Smooth muscle cell (in vitro differentiated cells): ENCODE data around the gene DIABLO. TPM values are rescaled to one million over a fixed set of nuclear protein-coding genes. Genes with fewer than 3 reads are reported as not detected.

Experiments
- DNase-seq: peaks from one replicate; lab custom pipeline; 2025; ENCODE audit not compliant: unreplicated experiment; lab: John Stamatoyannopoulos, UW
- H2AFZ ChIP-seq: fragments of 200-600 bp; sonication (generic); 2 replicates; pipeline ENCODE4 v1.6.0; 2016; ENCODE audit warnings: antibody characterized with exemption, low read depth, mild to moderate bottlenecking
- H3F3A ChIP-seq: fragments of 200-600 bp; sonication (generic); 2 replicates; pipeline ENCODE4 v1.6.0; 2017; ENCODE audit warnings: antibody characterized with exemption, low read depth
- H3K27ac ChIP-seq: fragments of 200-600 bp; sonication (generic); 2 replicates; pipeline ENCODE4 v1.5.1; 2016; ENCODE audit warnings: low read depth, mild to moderate bottlenecking
- H3K27me3 ChIP-seq: fragments of 200-600 bp; sonication (generic); 2 replicates; pipeline ENCODE4 v1.6.1; 2016; ENCODE audit warnings: low read depth, mild to moderate bottlenecking
- H3K36me3 ChIP-seq: fragments of 200-600 bp; sonication (generic); 2 replicates; pipeline ENCODE4 v1.5.1; 2016; ENCODE audit warnings: low read depth
- H3K4me1 ChIP-seq: fragments of 200-600 bp; sonication (generic); 2 replicates; pipeline ENCODE4 v1.5.1; 2016; ENCODE audit warnings: low read depth
- H3K4me2 ChIP-seq: fragments of 200-600 bp; sonication (generic); 2 replicates; pipeline ENCODE4 v1.6.0; 2016; ENCODE audit warnings: mild to moderate bottlenecking
- H3K4me3 ChIP-seq: fragments of 200-600 bp; sonication (generic); 2 replicates; pipeline ENCODE4 v1.5.1; 2016; ENCODE audit warnings: mild to moderate bottlenecking
- H3K79me2 ChIP-seq: fragments of 200-600 bp; sonication (generic); 2 replicates; pipeline ENCODE4 v1.6.0; 2016; ENCODE audit warnings: low read depth, mild to moderate bottlenecking
- H3K9ac ChIP-seq: fragments of 200-600 bp; sonication (generic); 2 replicates; pipeline ENCODE4 v1.6.0; 2016; ENCODE audit warnings: low read depth
- H3K9me3 ChIP-seq: fragments of 200-600 bp; sonication (generic); replicated peaks from 2 replicates; pipeline ENCODE4 v1.5.1; 2016; ENCODE audit warnings: low read depth
- H4K20me1 ChIP-seq: fragments of 200-600 bp; sonication (generic); 2 replicates; pipeline ENCODE4 v1.6.0; 2016; ENCODE audit warnings: low read depth
- WGBS: methylation state at CpG from one replicate; pipeline ENCODE4 v1.1.7; 2016; ENCODE audit warnings: low lambda C conversion rate; 5-methylcytosine and 5-hydroxymethylcytosine counted together
- polyA plus RNA-seq: library from polyadenylated mRNA; unstranded; fragments of >200 nt; fragmentation: Nextera tagmentation; extraction: Ambion mirVana; gene quantifications from 2 replicates; pipeline ENCODE4 v1.2.1, GENCODE V29; 2016
- total RNA-seq: library from RNA; depleted of rRNA; stranded (reverse); fragments of >200 nt; gene quantifications from 2 replicates; pipeline ENCODE4 v1.2.3, GENCODE V29; 2014
- TF ChIP-seq, protein P1 (sequence below): fragments of 200-600 bp; sonication (generic); IDR thresholded peaks from 2 replicates; pipeline ENCODE4 v1.5.1; 2017; ENCODE audit warnings: borderline replicate concordance, mild to moderate bottlenecking, antibody characterized with exemption; ENCODE audit not compliant: insufficient read depth, poor library complexity, severe bottlenecking

DIABLO gene
- total and polyA plus RNA-seq, 2 experiments from 2014 or later, result 68.8 to 76.2 TPM

GRCh38 chr12:122201381-122201780, 24.5 kb downstream of the DIABLO start:
- H3K9me3 ChIP-seq, result no peaks in the 10 kb centered on the region
- no peak overlapping the region for H3K4me2 ChIP-seq
- peaks cover 1% of the 10 kb centered on the region for H4K20me1 ChIP-seq
- H3K79me2 ChIP-seq, result no peaks in the 10 kb centered on the region
- TF ChIP-seq, protein P1, sequence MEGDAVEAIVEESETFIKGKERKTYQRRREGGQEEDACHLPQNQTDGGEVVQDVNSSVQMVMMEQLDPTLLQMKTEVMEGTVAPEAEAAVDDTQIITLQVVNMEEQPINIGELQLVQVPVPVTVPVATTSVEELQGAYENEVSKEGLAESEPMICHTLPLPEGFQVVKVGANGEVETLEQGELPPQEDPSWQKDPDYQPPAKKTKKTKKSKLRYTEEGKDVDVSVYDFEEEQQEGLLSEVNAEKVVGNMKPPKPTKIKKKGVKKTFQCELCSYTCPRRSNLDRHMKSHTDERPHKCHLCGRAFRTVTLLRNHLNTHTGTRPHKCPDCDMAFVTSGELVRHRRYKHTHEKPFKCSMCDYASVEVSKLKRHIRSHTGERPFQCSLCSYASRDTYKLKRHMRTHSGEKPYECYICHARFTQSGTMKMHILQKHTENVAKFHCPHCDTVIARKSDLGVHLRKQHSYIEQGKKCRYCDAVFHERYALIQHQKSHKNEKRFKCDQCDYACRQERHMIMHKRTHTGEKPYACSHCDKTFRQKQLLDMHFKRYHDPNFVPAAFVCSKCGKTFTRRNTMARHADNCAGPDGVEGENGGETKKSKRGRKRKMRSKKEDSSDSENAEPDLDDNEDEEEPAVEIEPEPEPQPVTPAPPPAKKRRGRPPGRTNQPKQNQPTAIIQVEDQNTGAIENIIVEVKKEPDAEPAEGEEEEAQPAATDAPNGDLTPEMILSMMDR, result no peak
- peaks cover 40% of the 10 kb centered on the region for H3K27me3 ChIP-seq
- no peak overlapping the region for H3K27ac ChIP-seq
- no peak overlapping the region for H2AFZ ChIP-seq
- no peak overlapping the region for H3K9ac ChIP-seq
- no peaks in the 10 kb centered on the region for H3K36me3 ChIP-seq
- no peak overlapping the region for H3K4me3 ChIP-seq
- no peak for DNase-seq
- no peaks in the 10 kb centered on the region for H3K4me1 ChIP-seq
- WGBS, result 87% methylated on average over 5 of the region's 5 CpGs
- no peaks in the 10 kb centered on the region for H3F3A ChIP-seq

GRCh38 chr12:122200541-122201175, 25.2 kb downstream of the DIABLO start:
- peaks cover 33% of the 10 kb centered on the region for H3K27me3 ChIP-seq
- DNase-seq, result no peak
- H3K9me3 ChIP-seq, result no peaks in the 10 kb centered on the region
- H3K36me3 ChIP-seq, result no peaks in the 10 kb centered on the region
- H3K4me3 ChIP-seq, result no peak overlapping the region
- H3K79me2 ChIP-seq, result no peaks in the 10 kb centered on the region
- H3K9ac ChIP-seq, result no peak overlapping the region
- no peak overlapping the region for H3K27ac ChIP-seq
- H3K4me2 ChIP-seq, result no peak overlapping the region
- 85% methylated on average over 20 of the region's 24 CpGs for WGBS
- TF ChIP-seq, protein P1, result peak; percentile 3
- no peaks in the 10 kb centered on the region for H3K4me1 ChIP-seq
- no peak overlapping the region for H2AFZ ChIP-seq
- no peaks in the 10 kb centered on the region for H4K20me1 ChIP-seq
- no peaks in the 10 kb centered on the region for H3F3A ChIP-seq

DNA sequence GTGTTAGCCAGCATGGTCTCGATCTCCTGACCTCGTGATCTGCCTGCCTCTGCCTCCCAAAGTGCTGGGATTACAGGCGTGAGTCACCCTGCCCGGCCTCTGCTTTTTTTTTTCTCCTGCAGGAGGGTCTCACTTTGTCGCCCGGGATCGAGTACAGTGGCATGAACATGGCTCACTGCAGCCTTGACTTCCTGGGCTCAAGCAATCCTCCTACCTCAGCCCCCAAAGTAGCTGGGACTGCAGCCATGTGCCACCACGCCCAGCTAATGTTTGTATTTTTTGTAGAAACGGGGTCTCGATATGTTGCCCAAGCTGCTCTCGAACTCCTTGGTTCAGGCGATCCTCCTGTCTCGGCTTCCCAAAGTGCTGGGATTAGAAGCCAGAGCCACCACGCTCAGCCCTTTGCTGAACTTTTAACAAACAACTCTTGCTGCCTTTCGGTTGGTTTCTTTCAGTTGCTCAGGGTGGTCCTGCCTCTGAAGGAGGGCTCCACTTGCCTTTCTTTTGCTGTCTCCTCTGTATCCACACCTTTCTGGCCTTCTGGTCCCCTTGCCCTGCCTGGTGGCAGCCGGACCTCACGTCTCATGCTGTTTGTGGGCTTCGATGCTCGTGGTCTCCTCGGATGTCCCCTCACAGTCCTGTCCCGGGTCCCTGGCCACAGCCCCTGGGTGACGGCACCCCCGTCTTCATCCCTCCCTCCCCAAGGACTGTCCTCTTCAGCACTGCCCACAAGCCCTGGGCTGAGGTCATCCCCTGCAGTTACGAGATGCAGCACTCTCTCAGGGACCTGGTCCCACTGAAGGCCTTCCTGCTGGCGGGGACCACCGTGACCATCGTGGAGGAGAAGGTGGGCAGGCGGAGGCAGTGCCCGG, 26.1 kb downstream of the DIABLO start:
- Histone ChIP-seq H3K9me3 (no peaks in the 10 kb centered on the region), H3F3A (no peaks in the 10 kb centered on the region), H3K4me1 (no peaks in the 10 kb centered on the region), H3K27ac (no peak overlapping the region), H3K9ac (no peak overlapping the region), H3K36me3 (no peaks in the 10 kb centered on the region), H4K20me1 (no peaks in the 10 kb centered on the region), H3K4me2 (no peak overlapping the region), H3K79me2 (no peaks in the 10 kb centered on the region), H2AFZ (no peak overlapping the region), H3K27me3 (peaks cover 24% of the 10 kb centered on the region), H3K4me3 (no peak overlapping the region)
- TF ChIP-seq, protein P1, result no peak
- WGBS, result 93% methylated on average over 28 of the region's 29 CpGs
- DNase-seq, result no peak

GRCh38 chr12:122197612-122197966, 28.3 kb downstream of the DIABLO start:
- Histone ChIP-seq H3K4me2 (no peak overlapping the region), H3K4me1 (no peaks in the 10 kb centered on the region), H3K4me3 (no peak overlapping the region), H3K9ac (no peak overlapping the region), H2AFZ (no peak overlapping the region), H4K20me1 (no peaks in the 10 kb centered on the region), H3K9me3 (no peaks in the 10 kb centered on the region), H3F3A (no peaks in the 10 kb centered on the region), H3K27ac (no peak overlapping the region), H3K36me3 (no peaks in the 10 kb centered on the region), H3K27me3 (peaks cover 4% of the 10 kb centered on the region), H3K79me2 (no peaks in the 10 kb centered on the region)
- 81% methylated on average over 1 of the region's 1 CpG for WGBS
- no peak for DNase-seq
- TF ChIP-seq, protein P1, result no peak
